HG03378 (cell line): ENCODE measurements around the gene ZNF385A.
"Not testable (repeated sequence)": the region's sequence is repeated elsewhere in the genome, so short reads cannot be mapped to it uniquely, and the experiment has no call there.

ENCODE experiments used
- ATAC-seq: cut with Tn5 transposase; IDR thresholded peaks from one replicate; pipeline ENCODE4 v1.9.1; 2021; ENCODE audit warnings: mild to moderate bottlenecking, moderate library complexity; ENCODE audit not compliant: unreplicated experiment

Gene ZNF385A

GRCh38 chr12:54333420-54334034 lies 51.0 kb downstream of the ZNF385A start:
- ATAC-seq, result no peak

- ATAC-seq, result no peak
These were observed 53.1 kb downstream of the ZNF385A start for GRCh38 chr12:54331461-54331860.

GRCh38 chr12:54330442-54330841 lies 54.1 kb downstream of the ZNF385A start:
- no peak for ATAC-seq

GRCh38 chr12:54329759-54330158 lies 54.8 kb downstream of the ZNF385A start:
- no peak for ATAC-seq

- ATAC-seq, result no peak
These were observed 55.8 kb downstream of the ZNF385A start for GRCh38 chr12:54328595-54329337.

- not testable (repeated sequence) for ATAC-seq
These were observed 59.0 kb downstream of the ZNF385A start for GRCh38 chr12:54325442-54326109.

GRCh38 chr12:54324617-54325441 lies 59.7 kb downstream of the ZNF385A start, which contains the start of gene COPZ1:
Gene COPZ1, plus strand, starts transcription at chr12:54325131. Its CDS starts 33 bp downstream, at chr12:54325164.
- ATAC-seq, result peak; percentile 99

- no peak for ATAC-seq
These were observed 63.2 kb downstream of the ZNF385A start for GRCh38 chr12:54321363-54321762.
